ENCODE data around the gene NASP.

Gene NASP

DNA sequence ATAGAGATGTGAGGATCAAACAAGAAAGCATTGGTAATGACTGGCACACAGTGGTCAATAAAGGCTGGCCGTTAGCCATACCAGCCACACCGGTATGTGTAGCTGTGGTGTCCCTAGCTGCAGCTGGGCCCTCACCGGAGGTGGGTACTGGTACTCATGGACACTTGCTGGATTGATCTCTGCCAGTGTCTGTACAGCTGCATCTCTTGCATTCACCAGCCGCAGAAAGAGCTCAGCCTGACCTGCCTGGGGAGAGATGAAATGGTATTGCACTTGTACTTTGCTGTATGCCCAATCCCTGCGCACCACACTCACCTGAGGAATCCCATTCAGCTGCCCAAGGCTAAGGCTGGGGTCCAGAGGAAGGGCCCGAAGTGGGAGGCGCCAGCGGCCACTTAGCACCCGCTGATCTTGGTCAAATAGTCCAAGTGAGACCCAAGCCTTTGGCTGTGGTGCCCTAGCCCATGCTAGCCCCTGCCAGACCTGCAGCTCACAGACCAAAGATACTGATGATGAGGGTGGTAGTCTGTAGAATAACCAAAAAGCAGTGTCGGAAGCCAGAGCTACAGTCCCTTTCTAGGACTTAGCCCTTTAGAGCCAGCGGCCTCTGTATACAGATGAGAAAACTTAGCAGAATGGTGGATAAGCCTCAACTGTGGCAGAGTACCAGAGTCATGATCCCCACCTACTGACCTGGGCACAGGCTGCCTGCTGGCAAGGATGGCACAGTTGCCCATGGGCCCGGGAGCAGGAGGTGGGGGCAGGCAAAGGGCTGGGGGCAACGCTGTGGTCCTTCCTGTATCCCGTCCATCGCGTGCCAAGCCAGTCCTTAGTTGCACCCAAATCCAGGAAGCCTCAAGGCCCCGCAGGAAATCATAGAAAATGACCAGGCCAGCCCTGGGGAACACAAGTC lies 37.0 kb downstream of the NASP start:
- no peak for DNase-seq (ENCODE audit: low read depth)

DNA sequence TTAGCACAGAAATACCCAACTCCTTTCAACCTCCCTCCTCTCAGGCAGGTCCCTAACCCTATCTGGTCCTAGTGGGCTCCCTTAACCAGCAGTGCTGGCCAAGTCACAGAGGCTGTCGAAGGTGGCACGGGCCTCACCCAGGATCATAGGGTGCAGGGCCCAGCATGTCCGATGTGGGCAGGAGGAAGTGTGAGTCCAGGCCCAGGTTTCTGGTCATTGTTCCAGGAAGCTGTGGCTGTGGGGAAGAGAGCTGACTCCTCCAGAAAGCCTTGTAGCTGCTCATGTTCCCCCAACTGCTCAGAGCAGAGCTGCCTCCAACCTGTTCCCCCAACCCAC lies 37.6 kb downstream of the NASP start:
- DNase-seq (ENCODE audit: low read depth) = no peak

DNA sequence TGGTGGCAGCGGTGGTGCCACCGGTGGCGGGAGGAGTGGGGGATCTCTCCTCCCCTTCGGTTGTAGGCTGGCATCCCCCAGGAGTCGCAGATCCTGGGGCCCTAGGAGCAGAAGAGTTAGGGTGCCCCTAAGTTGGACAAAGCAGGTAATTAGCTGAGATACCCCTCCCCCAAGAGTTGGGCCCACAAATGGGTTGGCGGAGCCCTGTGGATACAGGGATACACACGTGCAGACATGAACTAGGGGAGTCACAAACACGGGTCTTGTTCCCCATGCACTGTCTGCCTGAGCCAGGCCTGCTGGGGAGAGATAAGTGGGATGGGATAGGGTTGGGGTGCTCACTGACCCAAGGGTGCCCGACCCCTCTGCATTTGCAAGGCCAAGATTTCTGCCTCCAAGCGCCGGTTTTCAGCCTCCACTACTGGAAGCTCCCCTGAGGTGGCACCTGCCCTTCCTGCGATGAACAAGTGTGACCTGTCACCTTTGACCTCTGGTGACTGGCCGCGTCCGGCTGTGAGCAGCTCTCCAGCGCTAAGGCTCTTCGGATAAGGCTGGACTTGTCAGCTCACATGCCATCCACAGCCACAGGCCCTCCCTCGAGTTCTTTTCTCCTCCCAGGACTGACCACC lies 38.2 kb downstream of the NASP start:
- DNase-seq (ENCODE audit: low read depth) = no peak

DNA sequence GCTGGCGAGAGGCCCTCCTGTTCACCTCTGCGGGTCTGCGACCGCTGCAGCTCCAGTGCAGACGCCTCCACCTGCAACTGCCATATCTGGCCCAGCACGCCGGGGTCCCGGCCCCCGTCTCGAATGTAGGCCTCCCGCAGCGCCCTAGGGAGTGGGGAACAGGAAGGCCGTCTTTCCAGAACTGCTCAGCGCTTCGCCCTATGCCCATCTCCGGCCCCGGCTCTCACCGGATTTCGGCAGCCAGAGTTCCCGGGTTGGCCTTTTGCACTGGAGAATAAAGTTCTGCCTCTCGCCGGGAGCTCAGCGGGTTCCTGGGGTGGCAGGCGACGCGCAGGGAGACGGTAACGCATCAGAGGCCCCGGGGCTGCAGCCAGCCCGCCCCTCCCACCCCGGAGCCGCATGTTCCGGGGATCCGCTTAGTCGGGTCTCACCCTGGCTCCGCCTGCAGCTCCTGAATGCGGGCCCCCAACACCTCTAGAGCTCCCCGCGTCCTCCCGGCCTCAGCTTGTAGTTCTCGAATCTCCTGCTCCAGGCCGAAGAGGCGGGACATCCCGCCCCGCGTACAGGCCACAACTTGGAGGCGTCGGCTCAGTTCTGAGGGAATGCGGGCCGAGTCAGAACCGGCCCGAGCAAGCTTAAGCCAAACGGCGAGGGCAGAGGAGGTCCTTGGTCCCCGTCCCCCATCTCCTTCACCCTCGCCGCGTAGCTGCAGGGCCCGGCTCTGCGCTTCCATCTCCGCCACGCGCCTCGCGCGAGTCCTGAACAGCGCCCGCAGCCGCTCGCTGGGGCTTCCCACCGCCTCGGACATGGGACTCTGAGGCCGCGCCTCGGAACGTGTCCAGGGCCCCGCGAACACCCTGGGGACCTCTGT lies 38.9 kb downstream of the NASP start:
- DNase-seq (ENCODE audit: low read depth) = no peak

DNA sequence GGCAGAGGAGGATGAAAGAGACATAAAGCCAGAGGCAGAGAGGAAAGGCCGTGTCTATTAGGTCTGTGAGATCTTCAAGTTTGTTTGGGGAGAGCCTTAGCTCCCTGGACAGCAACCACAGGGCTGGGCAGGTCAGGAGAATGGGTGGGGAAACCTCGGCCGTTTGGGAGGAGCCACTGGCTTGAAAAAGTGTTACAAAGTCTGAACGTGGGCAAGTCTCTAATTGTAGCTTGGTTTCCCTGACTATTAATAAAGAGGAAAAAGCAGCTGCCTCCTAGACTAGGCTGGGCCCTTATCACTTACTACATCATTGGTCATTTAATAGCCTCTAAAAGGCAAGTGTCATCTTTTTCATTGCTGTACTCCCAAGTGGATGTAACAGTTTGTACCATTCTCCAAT lies 40.1 kb downstream of the NASP start, which contains the start of gene CCDC17:
Gene CCDC17, minus strand, starts transcription at position 83 of the 400 bp plus-strand sequence. CDS start 145 bp downstream, outside the sequence.
- no peak for DNase-seq (ENCODE audit: low read depth)

DNA sequence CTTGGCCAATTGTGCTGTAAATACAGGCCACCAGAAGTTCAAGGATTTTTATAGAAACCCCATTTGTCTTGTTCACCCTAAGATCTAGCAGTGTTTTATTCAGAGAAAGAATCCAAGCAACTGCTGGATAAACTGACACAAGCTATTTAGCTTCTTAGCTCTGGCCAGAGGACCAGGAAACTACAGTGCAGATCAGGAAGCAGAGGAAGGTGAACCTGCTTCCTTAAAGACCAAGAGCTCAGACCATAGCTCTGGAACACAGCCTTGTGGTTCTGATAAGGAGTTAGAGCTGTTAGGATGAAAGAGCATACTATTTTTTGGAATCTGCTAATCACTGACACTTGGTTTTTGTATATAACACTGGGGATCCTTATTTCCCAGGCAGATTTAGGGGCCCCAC lies 45.2 kb downstream of the NASP start:
- no peak for DNase-seq (ENCODE audit: low read depth)

DNA sequence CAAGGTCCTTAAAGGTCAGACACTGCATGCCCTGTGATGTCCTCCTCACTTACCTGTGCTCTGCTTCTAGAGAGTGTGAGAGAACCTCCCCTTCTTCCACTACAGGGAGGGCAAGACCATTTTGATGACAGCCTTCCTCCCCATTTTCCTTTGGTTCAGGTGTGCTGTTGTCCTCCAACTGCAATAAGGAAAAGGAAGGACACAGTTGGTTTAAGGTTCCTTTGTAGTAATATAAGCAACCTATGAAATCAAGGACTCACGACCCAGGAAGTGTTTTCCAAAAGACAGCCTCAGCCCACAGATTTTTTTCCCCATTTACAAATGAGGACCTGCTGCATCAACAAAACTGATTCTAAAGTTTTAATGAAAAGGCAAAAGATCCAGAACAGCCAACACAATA lies 46.6 kb downstream of the NASP start:
- no peak for DNase-seq (ENCODE audit: low read depth)

DNA sequence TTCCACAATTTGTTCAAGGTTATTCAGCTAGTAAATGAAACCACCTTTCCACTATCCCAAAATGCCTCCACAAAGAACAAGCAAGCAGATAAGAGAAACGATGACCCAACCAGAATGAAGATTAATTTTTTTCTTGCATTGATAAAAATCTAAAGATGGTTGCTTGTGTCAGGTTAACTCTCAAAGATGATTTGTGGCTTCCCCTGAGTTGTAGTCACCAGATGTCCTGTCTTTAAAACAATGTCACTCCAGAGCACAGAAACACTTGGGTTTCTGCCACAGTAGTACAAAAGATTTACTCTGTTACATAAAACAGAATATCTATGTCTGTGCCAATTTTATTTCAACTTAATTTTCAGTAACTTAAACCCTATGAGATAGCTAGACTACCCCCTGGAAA lies 51.4 kb downstream of the NASP start:
- DNase-seq (ENCODE audit: low read depth) = no peak

DNA sequence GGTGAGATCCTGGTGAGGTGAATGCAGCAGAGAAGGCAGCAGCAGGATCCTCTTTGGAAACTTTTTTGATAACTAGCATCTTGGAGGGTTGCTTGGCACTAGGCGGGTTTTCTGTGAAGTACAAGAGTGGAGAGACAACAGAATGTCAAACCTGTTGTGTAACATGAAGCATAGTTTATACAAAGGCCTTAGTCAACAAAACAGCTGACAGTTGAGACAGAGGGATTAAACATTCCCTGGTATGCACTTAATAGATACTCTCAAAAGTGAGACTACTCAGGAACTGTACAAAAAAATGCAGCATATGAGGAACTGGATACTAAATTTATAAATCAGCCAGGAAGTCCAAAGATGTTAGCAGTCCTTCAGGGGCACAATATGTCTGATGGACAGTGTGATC lies 56.5 kb downstream of the NASP start:
- no peak for DNase-seq (ENCODE audit: low read depth)

DNA sequence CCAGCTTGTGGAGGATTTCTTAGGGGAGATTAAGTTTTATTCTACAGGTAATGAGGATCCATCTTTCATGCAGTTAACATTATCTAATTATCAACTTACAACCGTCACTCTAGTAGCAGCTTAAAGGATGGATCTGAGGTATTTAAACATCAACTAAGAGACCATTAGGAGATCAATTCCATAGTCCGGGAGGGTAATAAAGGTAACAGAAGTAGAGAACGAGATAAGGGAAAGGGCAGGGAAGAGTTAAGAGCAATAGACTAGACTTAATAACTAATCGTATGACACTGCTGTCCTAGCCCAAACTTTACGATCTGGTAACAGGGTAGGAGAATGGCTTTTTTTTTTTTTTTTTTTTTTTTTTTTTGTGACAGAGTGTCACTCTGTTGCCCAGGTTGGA lies 59.5 kb downstream of the NASP start:
- DNase-seq (ENCODE audit: low read depth) = no peak

DNA sequence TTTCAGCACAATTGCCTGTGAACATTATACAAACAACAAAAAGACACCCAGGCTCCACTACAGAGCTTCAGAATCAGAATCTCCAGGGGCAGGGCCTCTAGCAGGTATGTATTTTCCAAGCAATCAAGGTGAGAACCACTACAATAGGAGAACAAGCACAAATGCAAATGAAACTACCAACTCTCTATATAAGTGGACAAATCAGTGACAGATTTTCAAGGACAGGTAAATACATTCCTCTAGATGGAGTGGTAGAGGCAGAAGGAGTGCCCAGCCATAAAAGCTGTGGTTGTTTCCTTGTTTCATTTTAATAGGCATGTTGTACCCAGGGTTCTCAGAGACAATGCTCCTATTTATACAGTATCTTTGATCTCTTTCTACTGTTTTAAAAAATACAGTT lies 60.1 kb downstream of the NASP start:
- no peak for DNase-seq (ENCODE audit: low read depth)

DNA sequence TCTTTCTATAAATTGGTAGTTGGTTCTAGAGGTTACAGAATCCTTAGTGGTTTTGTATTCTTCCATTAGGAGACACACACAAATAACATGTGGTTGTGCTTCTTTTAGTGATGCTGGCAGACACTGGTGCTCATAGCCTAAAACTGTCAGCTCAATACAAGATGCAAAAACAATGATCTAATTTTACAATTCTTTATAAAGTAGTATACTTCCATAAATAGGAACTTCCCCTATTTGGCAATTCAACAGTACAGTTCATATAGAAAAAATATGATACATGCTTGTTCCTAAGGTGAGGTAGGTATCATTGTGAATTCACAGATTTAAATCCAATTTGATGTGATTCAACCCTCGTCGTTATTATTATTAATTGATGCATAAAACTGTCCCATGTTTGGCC lies 60.8 kb downstream of the NASP start:
- DNase-seq (ENCODE audit: low read depth) = no peak

DNA sequence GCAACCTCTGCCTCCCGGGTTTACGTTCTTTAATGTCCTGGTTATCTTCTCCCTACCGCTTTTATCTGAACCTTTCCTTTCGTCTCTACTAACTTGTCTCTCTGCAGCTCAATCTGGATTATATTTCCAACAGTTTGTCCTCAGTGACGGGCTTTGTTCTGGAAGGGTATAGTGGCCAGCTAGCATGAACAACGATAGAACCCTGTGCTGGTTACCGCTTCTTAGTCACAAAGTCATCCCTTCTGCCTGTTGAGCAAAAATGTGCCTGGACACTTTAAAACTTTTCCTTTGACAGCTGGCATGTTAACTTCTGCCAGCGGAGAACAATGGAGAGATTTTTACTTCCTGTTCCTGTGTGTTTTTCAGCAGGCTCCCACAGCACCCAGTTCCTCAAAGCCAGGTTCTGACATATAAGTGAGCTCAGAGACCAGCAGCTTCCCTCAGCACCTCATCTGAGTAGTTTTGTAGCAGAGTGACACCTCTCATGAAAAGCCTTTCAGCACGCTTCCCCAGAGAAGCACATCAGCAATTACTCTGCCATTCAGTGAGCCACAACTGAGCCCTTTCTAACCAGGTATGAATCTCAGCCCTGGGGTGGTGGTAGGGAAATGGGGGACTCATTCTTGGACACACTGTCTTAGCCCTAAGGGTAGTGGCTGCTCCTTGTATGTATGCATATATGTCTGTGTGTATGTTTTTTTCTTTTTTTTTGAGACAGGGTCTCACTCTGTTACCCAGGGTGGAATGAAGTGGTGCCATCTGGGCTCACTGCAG lies 63.6 kb downstream of the NASP start:
- no peak for DNase-seq (ENCODE audit: low read depth)

DNA sequence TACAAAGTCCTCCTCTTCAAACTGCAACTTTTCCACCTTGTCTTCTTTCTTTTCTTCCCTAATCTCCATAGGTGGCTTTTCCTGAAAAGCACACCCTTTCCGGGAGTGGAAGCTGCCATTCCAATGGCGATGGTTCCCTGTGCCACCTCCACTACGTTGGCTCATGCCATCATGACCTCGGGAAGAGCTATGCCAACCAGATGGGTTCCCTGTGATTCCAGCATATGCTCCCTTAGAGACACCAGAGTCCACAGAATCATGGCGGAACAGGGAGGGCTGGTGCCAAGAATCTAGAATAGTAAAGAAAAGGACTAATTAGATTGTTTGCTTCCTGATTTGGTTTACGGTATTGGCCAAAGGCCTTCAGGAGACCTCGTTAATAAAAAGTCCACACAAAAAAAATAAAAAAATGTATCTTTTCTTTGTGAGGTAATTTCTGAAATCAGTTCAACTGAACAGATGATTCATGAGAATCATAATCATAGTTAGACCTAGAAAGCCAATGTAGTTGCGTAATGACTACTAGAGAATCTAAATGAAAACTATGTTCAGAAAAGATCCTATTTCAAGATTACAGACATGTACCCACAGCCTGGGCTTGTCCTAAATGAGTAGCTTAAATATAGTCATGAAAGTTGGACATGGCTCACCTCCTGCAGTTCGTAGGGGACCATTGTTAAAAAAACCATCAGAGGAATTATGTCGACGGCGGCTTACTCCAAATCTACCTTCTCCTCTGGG lies 70.9 kb downstream of the NASP start:
- DNase-seq (ENCODE audit: low read depth) = no peak

DNA sequence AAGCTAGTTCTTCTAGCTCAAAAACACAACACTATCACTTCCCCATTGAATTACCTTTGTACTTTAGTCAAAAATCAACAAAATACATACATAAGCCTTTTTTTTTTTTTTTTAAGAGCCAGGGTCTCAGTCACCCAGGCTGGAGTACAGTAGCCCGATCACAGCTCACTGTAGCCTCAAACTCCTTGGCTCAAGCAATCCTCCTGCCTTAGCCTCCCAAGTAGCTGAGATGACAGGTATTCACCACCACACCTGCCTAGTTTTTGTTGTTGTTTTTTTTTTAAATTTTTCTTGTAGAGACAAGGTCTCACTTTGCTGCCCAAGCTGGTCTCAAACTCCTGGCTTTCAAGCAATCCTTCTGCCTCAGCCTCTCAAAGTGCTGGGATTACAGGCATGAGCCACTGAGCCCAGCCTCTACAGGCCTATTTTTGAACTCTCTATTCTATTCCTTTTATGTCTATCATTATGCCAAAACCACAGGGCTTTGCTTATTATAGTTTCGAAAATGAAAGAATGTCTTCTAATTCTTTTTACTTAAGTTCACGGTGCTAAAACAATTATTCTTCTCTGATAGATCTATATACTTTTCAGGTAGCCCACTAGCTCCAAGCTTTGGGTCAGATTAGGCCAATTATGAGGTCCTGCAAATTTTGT lies 72.9 kb downstream of the NASP start:
- DNase-seq (ENCODE audit: low read depth) = no peak

DNA sequence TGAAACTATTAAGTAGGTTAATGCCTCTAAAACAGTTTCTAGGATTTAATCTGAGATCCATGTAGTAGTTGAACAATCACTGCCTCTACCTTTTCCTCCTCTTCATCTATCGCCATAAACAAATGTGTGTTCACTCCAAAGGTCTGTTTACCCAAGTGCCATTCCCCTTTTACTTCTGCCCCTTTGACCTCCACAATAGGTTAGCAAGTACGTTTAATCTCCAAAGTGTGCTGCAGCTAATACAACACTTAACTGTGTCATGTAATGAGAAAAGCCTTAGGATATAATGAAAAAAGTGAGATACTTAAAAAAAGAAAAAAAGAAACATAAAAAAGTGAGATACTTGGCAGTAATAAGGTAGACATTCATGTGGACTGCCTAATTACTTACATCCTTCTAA lies 74.3 kb downstream of the NASP start:
- DNase-seq (ENCODE audit: low read depth) = no peak

DNA sequence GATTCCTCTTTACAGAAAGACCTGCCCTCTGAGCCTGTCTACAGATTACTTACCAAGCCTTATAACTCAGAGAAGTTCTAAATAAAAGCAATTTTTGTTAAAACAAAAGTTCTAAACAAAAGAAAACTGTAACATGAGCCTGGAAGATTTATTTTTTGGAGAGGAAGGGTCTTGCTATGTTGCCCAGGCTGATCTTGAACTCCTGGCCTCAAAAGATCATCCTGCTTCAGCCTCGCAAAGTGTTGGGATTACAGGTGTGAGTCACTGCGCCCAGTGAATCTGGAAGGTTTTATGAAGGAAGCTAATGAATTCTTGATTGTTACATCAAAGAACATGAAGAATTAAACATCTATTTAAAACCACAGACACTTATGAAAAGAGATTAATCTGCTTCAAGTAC lies 75.4 kb downstream of the NASP start:
- no peak for DNase-seq (ENCODE audit: low read depth)

DNA sequence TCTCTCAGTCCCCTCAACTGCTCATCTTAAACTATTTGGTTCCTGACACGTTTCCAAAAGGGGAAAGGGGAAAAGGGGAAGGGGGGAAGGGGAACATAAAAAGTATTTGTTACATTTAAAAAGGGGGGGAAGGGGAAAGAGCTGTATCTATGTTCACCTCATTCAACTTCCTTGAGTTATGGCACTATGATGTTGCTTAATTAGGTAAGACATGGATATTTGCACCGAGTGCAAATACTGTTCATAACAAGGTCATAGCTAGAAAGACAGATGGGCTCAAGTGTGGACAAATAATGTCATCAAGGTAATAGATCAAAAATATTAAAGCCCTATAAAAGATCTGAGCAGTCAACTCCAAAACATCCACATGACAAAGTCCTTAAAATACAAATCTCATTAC lies 76.5 kb downstream of the NASP start:
- DNase-seq (ENCODE audit: low read depth) = no peak

DNA sequence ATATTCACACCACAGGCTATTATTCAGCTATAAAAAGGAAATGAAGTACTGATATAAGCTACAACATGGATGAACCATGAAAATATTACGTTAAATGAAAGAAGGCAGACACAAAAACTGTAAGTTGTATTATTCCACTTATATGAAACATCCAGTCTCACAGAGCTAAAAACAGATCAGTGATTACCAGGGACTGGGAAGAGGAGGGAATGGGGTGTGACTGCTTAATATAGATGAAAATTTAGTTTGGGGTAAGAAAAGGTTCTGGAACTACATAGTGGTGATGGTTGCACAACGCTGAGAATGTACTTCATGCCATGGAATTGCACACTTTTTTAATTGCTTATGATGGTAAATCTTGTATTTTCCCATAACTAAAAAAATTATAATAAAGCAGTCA lies 83.0 kb downstream of the NASP start:
- DNase-seq (ENCODE audit: low read depth) = no peak

DNA sequence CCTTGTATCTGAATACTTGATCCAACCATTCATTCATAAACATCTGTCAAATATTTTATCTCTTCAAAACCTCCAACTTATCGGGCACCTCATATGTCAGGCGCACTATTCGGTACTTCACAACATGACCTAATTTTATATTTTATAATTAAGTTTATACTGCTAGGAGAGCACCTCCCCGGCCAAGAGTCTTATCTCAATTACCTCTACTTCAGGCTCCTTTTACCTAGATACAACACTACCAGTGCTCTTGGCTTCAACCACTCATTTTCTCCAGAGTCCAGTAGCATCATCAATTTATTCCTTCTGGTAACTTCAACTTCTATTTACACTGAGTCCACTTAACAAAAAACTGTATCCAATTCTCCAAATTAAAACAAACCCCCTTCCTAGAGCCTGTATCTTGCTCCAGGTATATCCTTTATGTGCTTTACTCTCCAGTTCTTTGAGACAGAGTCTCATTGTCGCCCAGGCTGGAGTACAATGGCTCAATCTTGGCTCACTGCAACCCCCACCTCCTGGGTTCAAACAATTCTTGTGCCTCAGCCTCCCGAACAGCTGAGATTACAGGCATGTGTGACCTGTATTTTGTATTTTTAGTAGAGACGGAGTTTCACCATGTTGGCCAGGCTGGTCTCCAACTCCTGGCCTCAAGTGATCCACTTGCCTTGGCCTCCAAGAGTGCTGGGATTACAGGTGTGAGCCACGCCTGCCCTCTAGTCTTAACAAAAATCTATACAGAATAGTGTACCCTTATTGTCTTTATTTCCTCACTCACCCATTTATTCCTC lies 83.7 kb downstream of the NASP start:
- no peak for DNase-seq (ENCODE audit: low read depth)
